Mesenchymal stem cell (in vitro differentiated cells and primary cell): ENCODE data around the gene SRP19.

Experiments used
- DNase-seq: peaks from one replicate; pipeline ENCODE4 v3.0.0-alpha.2; 2013
- H2AFZ ChIP-seq: one replicate; pipeline ENCODE4 v1.6.1; 2013; ENCODE audit warnings: low read depth, mild to moderate bottlenecking, control low read depth, inconsistent platforms, low read length, moderate library complexity
- H2AK5ac ChIP-seq: 2 replicates; pipeline ENCODE4 v1.6.1; 2013; ENCODE audit warnings: low read length, moderate library complexity, mild to moderate bottlenecking, inconsistent platforms; ENCODE audit not compliant: severe bottlenecking
- H2BK120ac ChIP-seq: one replicate; pipeline ENCODE4 v1.6.1; 2013; ENCODE audit warnings: low read depth, mild to moderate bottlenecking, inconsistent platforms, low read length, moderate library complexity
- H2BK12ac ChIP-seq, 2 experiments: one replicate each; pipeline ENCODE4 v1.6.1; 2013; ENCODE audit warnings: inconsistent platforms in 2 of 2, low read length in 2 of 2, mild to moderate bottlenecking in 2 of 2, moderate library complexity in 2 of 2, control low read depth in 1 of 2
- H2BK15ac ChIP-seq: one replicate; pipeline ENCODE4 v1.6.1; 2013; ENCODE audit warnings: mild to moderate bottlenecking, low read depth, inconsistent platforms; ENCODE audit not compliant: poor library complexity, severe bottlenecking
- H2BK5ac ChIP-seq: 2 replicates; pipeline ENCODE4 v1.6.1; 2013; ENCODE audit warnings: low read depth, mild to moderate bottlenecking, low read length, control low read depth, inconsistent platforms; ENCODE audit not compliant: poor library complexity, severe bottlenecking
- H3K14ac ChIP-seq, 2 experiments: one replicate each; pipeline ENCODE4 v1.6.1; 2013; ENCODE audit warnings: inconsistent platforms in 2 of 2, low read length in 2 of 2, control low read depth in 1 of 2, mild to moderate bottlenecking in 1 of 2, moderate library complexity in 1 of 2
- H3K18ac ChIP-seq, 2 experiments: one replicate each; pipeline ENCODE4 v1.6.1; 2013; ENCODE audit warnings: inconsistent platforms in 2 of 2, low read length in 2 of 2, control low read depth in 1 of 2, low read depth in 1 of 2, mild to moderate bottlenecking in 1 of 2
- H3K23ac ChIP-seq, 2 experiments: one replicate each; pipeline ENCODE4 v1.6.1; 2013; ENCODE audit warnings: inconsistent platforms in 2 of 2, low read length in 2 of 2, mild to moderate bottlenecking in 2 of 2, moderate library complexity in 2 of 2, control low read depth in 1 of 2
- H3K27ac ChIP-seq: 2 replicates; pipeline ENCODE4 v1.5.1; 2013; ENCODE audit warnings: mild to moderate bottlenecking, moderate library complexity, low read length, control low read depth, inconsistent platforms; ENCODE audit not compliant: poor library complexity, severe bottlenecking
- H3K27me3 ChIP-seq, 2 experiments: 2 replicates each; pipeline versions ENCODE4 v1.6.1 to v1.7.0; 2013; ENCODE audit warnings: low read length in 2 of 2, mild to moderate bottlenecking in 2 of 2, moderate library complexity in 2 of 2, control low read depth in 1 of 2, inconsistent platforms in 1 of 2; ENCODE audit not compliant: control insufficient read depth in 1 of 2, insufficient read depth in 1 of 2
- H3K36me3 ChIP-seq, 2 experiments: 2 replicates each; pipeline versions ENCODE4 v1.6.1 to v1.7.0; 2013; ENCODE audit warnings: low read length in 2 of 2, control low read depth in 1 of 2, inconsistent platforms in 1 of 2, low read depth in 1 of 2, mild to moderate bottlenecking in 1 of 2; ENCODE audit not compliant: insufficient read depth in 2 of 2, control insufficient read depth in 1 of 2
- H3K4ac ChIP-seq, 2 experiments: one replicate each; pipeline ENCODE4 v1.6.1; 2013; ENCODE audit warnings: inconsistent platforms in 2 of 2, low read length in 2 of 2, mild to moderate bottlenecking in 2 of 2, moderate library complexity in 2 of 2, control low read depth in 1 of 2, low read depth in 1 of 2
- H3K4me1 ChIP-seq: 2 replicates; pipeline ENCODE4 v1.6.1; 2013; ENCODE audit warnings: low read depth, low read length, control low read depth; ENCODE audit not compliant: control insufficient read depth, insufficient read depth
- H3K4me2 ChIP-seq: 2 replicates; pipeline ENCODE4 v1.6.1; 2013; ENCODE audit warnings: low read length, mild to moderate bottlenecking, inconsistent platforms; ENCODE audit not compliant: poor library complexity, severe bottlenecking
- H3K4me3 ChIP-seq, 2 experiments: 2 replicates each; pipeline versions ENCODE4 v1.5.1 to v1.7.0; 2013; ENCODE audit warnings: low read length in 2 of 2, mild to moderate bottlenecking in 2 of 2, control low read depth in 1 of 2, low read depth in 1 of 2; ENCODE audit not compliant: insufficient read depth in 1 of 2
- H3K79me1 ChIP-seq: replicated peaks from 2 replicates; pipeline ENCODE4 v1.6.1; 2013; ENCODE audit warnings: mild to moderate bottlenecking, control low read depth, low read length, inconsistent platforms; ENCODE audit not compliant: poor library complexity, severe bottlenecking
- H3K9ac ChIP-seq: 2 replicates; pipeline ENCODE4 v1.7.0; 2013; ENCODE audit warnings: mild to moderate bottlenecking, low read length, moderate library complexity
- H3K9me3 ChIP-seq: 2 replicates; pipeline ENCODE4 v1.7.0; 2013; ENCODE audit warnings: mild to moderate bottlenecking, low read length; ENCODE audit not compliant: control insufficient read depth
- H4K8ac ChIP-seq: one replicate; pipeline ENCODE4 v1.6.1; 2013; ENCODE audit warnings: inconsistent platforms, mild to moderate bottlenecking, low read length, moderate library complexity
- H4K91ac ChIP-seq: one replicate; pipeline ENCODE4 v1.6.1; 2013; ENCODE audit warnings: mild to moderate bottlenecking, low read length, inconsistent platforms
- WGBS: methylation state at CpG from one replicate; pipeline ENCODE4 v1.1.7; 2013; ENCODE audit warnings: mixed read lengths; 5-methylcytosine and 5-hydroxymethylcytosine counted together

Gene SRP19

DNA sequence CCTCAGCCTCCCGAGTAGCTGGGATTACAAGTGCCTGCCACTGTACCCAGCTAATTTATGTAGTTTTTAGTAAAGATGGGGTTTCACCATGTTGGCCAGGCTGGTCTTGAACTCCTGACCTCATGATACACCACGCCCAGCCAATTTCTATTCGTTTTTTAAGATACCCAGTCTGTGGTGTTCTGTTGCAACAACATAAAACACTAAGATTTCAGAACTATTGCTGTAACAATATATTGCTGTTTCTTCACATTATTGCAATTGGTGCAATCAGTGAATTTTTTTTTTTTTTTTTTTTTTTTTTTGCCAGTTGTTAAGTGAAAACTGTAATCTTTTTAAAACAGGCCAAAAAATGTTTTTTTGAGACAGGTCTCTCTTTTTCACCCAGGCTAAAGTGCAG, 9.9 kb downstream of the SRP19 start:
- H3K27ac ChIP-seq: no peak overlapping the region
- no peak overlapping the region for H2AK5ac ChIP-seq
- H3K9ac ChIP-seq: no peak overlapping the region
- no peak overlapping the region for H3K4ac ChIP-seq
- no peak overlapping the region for H3K4me2 ChIP-seq
- H3K23ac ChIP-seq: no peak overlapping the region
- no peak overlapping the region for H2AFZ ChIP-seq
- H3K79me1 ChIP-seq: peaks cover 25% of the 10 kb centered on the region
- H3K36me3 ChIP-seq: peaks cover 32 to 74% of the 10 kb centered on the region in 2 experiments
- no peaks in the 10 kb centered on the region for H3K27me3 ChIP-seq
- peaks cover 1% of the 10 kb centered on the region for H3K4me1 ChIP-seq
- no peak overlapping the region for H3K4me3 ChIP-seq
- H3K9me3 ChIP-seq: no peaks in the 10 kb centered on the region
- H3K18ac ChIP-seq: no peak overlapping the region
- DNase-seq: no peak
- H2BK12ac ChIP-seq: no peak overlapping the region
- no peak overlapping the region for H3K14ac ChIP-seq
- WGBS: 60% methylated on average over 1 of the region's 3 CpGs
- no peak overlapping the region for H2BK5ac ChIP-seq
- no peak overlapping the region for H2BK120ac ChIP-seq
- no peak overlapping the region for H2BK15ac ChIP-seq
- no peak overlapping the region for H4K8ac ChIP-seq
- H4K91ac ChIP-seq: no peak overlapping the region

DNA sequence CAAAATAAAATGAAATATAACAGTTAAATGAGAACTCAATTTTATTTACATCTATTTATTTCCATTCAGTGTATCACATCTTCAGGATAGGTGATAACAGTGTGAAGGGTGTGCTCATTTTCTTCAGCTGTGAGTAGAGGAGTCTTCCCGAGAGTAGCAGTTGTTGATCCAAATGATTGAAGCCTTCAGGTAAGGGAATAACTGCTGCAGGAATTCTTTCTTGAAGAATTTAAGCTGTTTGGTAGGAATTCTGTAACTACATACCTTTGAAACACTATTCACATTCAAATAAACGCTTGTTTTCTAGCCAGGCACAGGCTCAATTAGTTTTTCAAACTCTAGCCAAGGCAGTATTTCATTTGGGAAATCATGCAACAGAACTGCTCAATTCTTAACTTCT, 15.3 kb downstream of the SRP19 start:
- DNase-seq: no peak
- peaks cover 11% of the 10 kb centered on the region for H3K79me1 ChIP-seq
- H3K27me3 ChIP-seq: no peaks in the 10 kb centered on the region
- no peak overlapping the region for H3K18ac ChIP-seq
- peak overlapping the region; percentile 10 for H3K9ac ChIP-seq
- H3K36me3 ChIP-seq: peaks cover 15 to 73% of the 10 kb centered on the region in 2 experiments
- no peak overlapping the region for H2BK120ac ChIP-seq
- H3K27ac ChIP-seq: no peak overlapping the region
- no peak overlapping the region for H2BK15ac ChIP-seq
- H4K8ac ChIP-seq: no peak overlapping the region
- H2BK12ac ChIP-seq: no peak overlapping the region
- no peak overlapping the region for H3K4me3 ChIP-seq
- H3K4me1 ChIP-seq: peaks cover 1% of the 10 kb centered on the region
- H2AK5ac ChIP-seq: no peak overlapping the region
- 64% methylated on average over 2 of the region's 2 CpGs for whole genome bisulfite sequencing
- no peak overlapping the region for H3K14ac ChIP-seq
- H2BK5ac ChIP-seq: no peak overlapping the region
- H3K23ac ChIP-seq: no peak overlapping the region
- H3K4ac ChIP-seq: no peak overlapping the region
- H3K9me3 ChIP-seq: no peaks in the 10 kb centered on the region
- no peak overlapping the region for H3K4me2 ChIP-seq
- H4K91ac ChIP-seq: no peak overlapping the region
- H2AFZ ChIP-seq: no peak overlapping the region

DNA sequence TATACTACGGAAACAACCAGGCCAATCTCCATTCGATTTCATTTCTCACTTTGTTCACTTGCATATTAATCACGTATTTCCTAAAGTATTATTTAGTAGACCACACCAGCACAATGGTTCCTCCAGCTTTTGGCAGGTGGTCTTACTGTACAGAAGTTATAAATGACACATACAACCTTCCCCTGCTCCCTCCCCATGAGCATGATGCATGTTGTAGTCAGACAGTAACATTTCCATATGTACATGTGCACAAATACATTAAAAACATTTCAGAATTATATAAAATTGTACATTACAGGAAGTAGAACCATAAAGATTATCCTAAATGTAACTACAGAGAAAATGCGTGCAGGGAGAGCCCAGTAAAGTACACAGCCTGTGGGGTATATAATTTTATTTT, 17.0 kb downstream of the SRP19 start:
- 63% methylated on average over 3 of the region's 4 CpGs for WGBS
- DNase-seq: no peak
- peak overlapping the region; percentile 12 for H3K27ac ChIP-seq
- H3K79me1 ChIP-seq: peaks cover 16% of the 10 kb centered on the region
- H3K23ac ChIP-seq: no peak overlapping the region
- no peak overlapping the region for H2BK120ac ChIP-seq
- H4K91ac ChIP-seq: no peak overlapping the region
- H3K9me3 ChIP-seq: no peaks in the 10 kb centered on the region
- no peak overlapping the region for H2AFZ ChIP-seq
- no peak overlapping the region for H3K18ac ChIP-seq
- H2AK5ac ChIP-seq: no peak overlapping the region
- no peak overlapping the region for H3K4me2 ChIP-seq
- H2BK15ac ChIP-seq: no peak overlapping the region
- H3K4me1 ChIP-seq: peaks cover 1% of the 10 kb centered on the region
- no peak overlapping the region for H3K9ac ChIP-seq
- H2BK12ac ChIP-seq: no peak overlapping the region
- peaks cover 20 to 84% of the 10 kb centered on the region in 2 experiments for H3K36me3 ChIP-seq
- H3K27me3 ChIP-seq: no peaks in the 10 kb centered on the region
- H3K4me3 ChIP-seq: no peak overlapping the region
- H3K14ac ChIP-seq: no peak overlapping the region
- no peak overlapping the region for H4K8ac ChIP-seq
- H3K4ac ChIP-seq: no peak overlapping the region
- no peak overlapping the region for H2BK5ac ChIP-seq

- Histone ChIP-seq H3K9me3 (no peaks in the 10 kb centered on the region), H2AK5ac (no peak overlapping the region), H4K91ac (no peak overlapping the region), H3K79me1 (peaks cover 18% of the 10 kb centered on the region), H2BK5ac (no peak overlapping the region), H3K23ac (no peak overlapping the region), H3K27me3 (no peaks in the 10 kb centered on the region), H2AFZ (no peak overlapping the region), H2BK120ac (no peak overlapping the region), H2BK15ac (no peak overlapping the region), H4K8ac (no peak overlapping the region), H3K4me1 (peaks cover 1% of the 10 kb centered on the region), H3K27ac (peak overlapping the region; percentile 51), H3K18ac (no peak overlapping the region), H3K9ac (no peak overlapping the region), H3K4ac (no peak overlapping the region), H3K14ac (no peak overlapping the region), H3K4me2 (no peak overlapping the region), H3K36me3 (peaks cover 20 to 90% of the 10 kb centered on the region in 2 experiments), H3K4me3 (no peak overlapping the region), H2BK12ac (no peak overlapping the region)
- 54% methylated on average over 3 of the region's 4 CpGs for WGBS
- peak; percentile 27 for DNase-seq
Measured at GRCh38 chr5:112878760-112879159, 17.7 kb downstream of the SRP19 start.
